Epithelial cell of proximal tubule (primary cell): Measurements from ENCODE around the gene DKC1. TPM values are rescaled to one million over a fixed set of nuclear protein-coding genes. Genes with fewer than 3 reads are reported as not detected.

Experiments
- DNase-seq: peaks from one replicate; pipeline ENCODE4 v3.0.0-alpha.2; 2011; ENCODE audit warnings: low read depth
- H3K4me3 ChIP-seq: 2 replicates; pipeline ENCODE4 v1.5.1; 2011; ENCODE audit warnings: low read depth, mild to moderate bottlenecking, low read length
- CTCF ChIP-seq: conservative IDR thresholded peaks from 2 replicates; pipeline ENCODE4 v1.5.1; 2012; ENCODE audit warnings: low read depth, mild to moderate bottlenecking, low read length
- total RNA-seq: library from RNA; depleted of rRNA; stranded (reverse); fragments of >200 nt; gene quantifications from 2 replicates; pipeline ENCODE4 v1.2.3, GENCODE V29; 2015

DKC1 gene
- total RNA-seq, 1 donor from 2014 or later = 41.2 TPM

GRCh38 chrX:154784149-154784995 lies 21.7 kb downstream of the DKC1 start:
- DNase-seq = no peak
- H3K4me3 ChIP-seq = no peak overlapping the region
- TF ChIP-seq CTCF = no peak

- DNase-seq = no peak
- no peak for TF ChIP-seq CTCF
- H3K4me3 ChIP-seq = no peak overlapping the region
These were observed 23.1 kb downstream of the DKC1 start for GRCh38 chrX:154785716-154786115.

- H3K4me3 ChIP-seq = no peak overlapping the region
- DNase-seq = no peak
- TF ChIP-seq CTCF = no peak
These were observed 28.8 kb downstream of the DKC1 start for GRCh38 chrX:154791467-154791866.

GRCh38 chrX:154791939-154792338 lies 29.3 kb downstream of the DKC1 start:
- no peak for TF ChIP-seq CTCF
- no peak overlapping the region for H3K4me3 ChIP-seq
- no peak for DNase-seq

- DNase-seq = no peak
- H3K4me3 ChIP-seq = no peak overlapping the region
- TF ChIP-seq CTCF = no peak
These were observed 30.6 kb downstream of the DKC1 start for GRCh38 chrX:154793084-154793795.

GRCh38 chrX:154795016-154795415 lies 32.4 kb downstream of the DKC1 start:
- no peak for TF ChIP-seq CTCF
- no peak overlapping the region for H3K4me3 ChIP-seq
- no peak for DNase-seq
